A549 (cell line): Measurements from ENCODE around the gene LOX.

Experiments used
- CBX2 ChIP-seq: fragments of 200-600 bp; sonication (generic); IDR thresholded peaks from 2 replicates; pipeline ENCODE4 v1.6.1; 2016; ENCODE audit warnings: low read depth, mild to moderate bottlenecking, borderline replicate concordance
- CHD2 ChIP-seq: fragments of 150-350 bp; IDR thresholded peaks from 2 replicates; pipeline ENCODE4 v1.6.1; 2014; ENCODE audit warnings: low read length; ENCODE audit not compliant: partially characterized antibody
- CTCF ChIP-seq: fragments of >200 bp; sonication (Bioruptor Twin); formaldehyde crosslinking; IDR thresholded peaks from 3 replicates; pipeline ENCODE4 v1.5.1; 2016
- E2F6 ChIP-seq: IDR thresholded peaks from 2 replicates; pipeline ENCODE4 v1.6.1; 2012; ENCODE audit warnings: low read depth, borderline replicate concordance
- KDM1A ChIP-seq: fragments of 200-600 bp; sonication (generic); IDR thresholded peaks from 2 replicates; pipeline ENCODE4 v1.6.1; 2016; ENCODE audit warnings: low read depth, mild to moderate bottlenecking
- MYC ChIP-seq: IDR thresholded peaks from 2 replicates; pipeline ENCODE4 v1.6.1; 2012; ENCODE audit warnings: mild to moderate bottlenecking, inconsistent platforms, low read length, improper control_type of control experiment, borderline replicate concordance
- NR3C1 ChIP-seq: fragments of >200 bp; sonication (Bioruptor Twin); formaldehyde crosslinking; IDR thresholded peaks from 3 replicates; pipeline ENCODE4 v1.6.1; 2017
- POLR2A ChIP-seq: IDR thresholded peaks from 2 replicates; pipeline ENCODE4 v1.6.1; 2012; ENCODE audit warnings: mild to moderate bottlenecking, low read length
- RNF2 ChIP-seq: fragments of 200-600 bp; sonication (generic); IDR thresholded peaks from 2 replicates; pipeline ENCODE4 v1.6.1; 2016; ENCODE audit warnings: low read depth, mild to moderate bottlenecking, antibody characterized with exemption, moderate library complexity, borderline replicate concordance
- USF2 ChIP-seq: fragments of 450-650 bp; IDR thresholded peaks from 2 replicates; pipeline ENCODE4 v1.6.1; 2014; ENCODE audit warnings: antibody characterized with exemption
- ZC3H11A ChIP-seq: fragments of 450-650 bp; IDR thresholded peaks from 2 replicates; pipeline ENCODE4 v1.6.1; 2014; ENCODE audit warnings: antibody characterized with exemption, mild to moderate bottlenecking

- TF ChIP-seq USF2 (no peak), E2F6 (no peak), KDM1A (no peak), CTCF (no peak), NR3C1 (no peak), POLR2A (no peak), CHD2 (no peak), CBX2 (no peak), ZC3H11A (no peak), MYC (no peak), RNF2 (no peak)
Observed at GRCh38 chr5:122107016-122107415, 29.0 kb upstream of the LOX start.
